HG03066 (cell line): ENCODE results near the gene TADA2A.
A peak's percentile ranks its signal among the peaks of the same experiment; 100 is the strongest.
"Not testable (repeated sequence)": the region's sequence is repeated elsewhere in the genome, so short reads cannot be mapped to it uniquely, and the experiment has no call there.

Experiments
- ATAC-seq: cut with Tn5 transposase; IDR thresholded peaks from one replicate; pipeline ENCODE4 v1.9.1; 2021; ENCODE audit warnings: low read depth; ENCODE audit not compliant: unreplicated experiment

TADA2A gene

DNA sequence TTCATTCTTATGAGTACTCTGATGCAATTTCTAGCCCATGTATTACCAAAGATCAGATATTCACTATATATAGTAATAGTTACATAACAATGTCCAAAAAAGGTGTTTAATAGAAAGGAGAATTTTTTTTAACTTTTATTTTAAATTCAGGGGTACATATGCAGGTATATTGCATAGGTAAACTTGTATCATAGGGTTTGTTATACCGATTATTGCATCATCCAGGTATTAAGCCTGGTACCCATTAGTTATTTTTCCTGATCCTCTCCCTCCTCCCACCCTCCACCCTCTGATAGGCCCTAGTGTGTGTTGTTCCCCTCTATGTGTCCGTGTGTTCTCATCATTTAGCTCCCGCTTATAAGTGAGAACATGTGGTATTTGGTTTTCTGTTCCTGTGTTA lies 51.1 kb downstream of the TADA2A start:
- ATAC-seq = not testable (repeated sequence)

DNA sequence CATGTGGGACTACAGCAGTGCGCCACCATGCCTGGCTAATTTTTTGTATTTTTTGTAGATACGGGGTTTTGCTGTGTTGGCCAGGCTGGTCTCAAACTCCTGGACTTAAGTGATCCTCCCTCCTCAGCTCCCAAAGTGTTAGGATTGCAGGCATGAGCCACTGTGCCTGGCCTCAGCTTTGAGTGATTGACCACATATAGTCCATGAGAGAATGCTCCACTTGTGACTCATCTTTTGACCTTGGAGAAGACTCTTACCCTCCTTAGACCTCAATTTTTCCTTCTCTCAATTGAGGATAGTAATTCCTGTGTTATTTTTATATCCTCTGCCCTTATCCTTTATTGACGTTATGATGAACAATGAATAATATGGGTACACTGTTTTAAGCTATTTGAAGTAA lies 52.1 kb downstream of the TADA2A start:
- ATAC-seq = no peak

DNA sequence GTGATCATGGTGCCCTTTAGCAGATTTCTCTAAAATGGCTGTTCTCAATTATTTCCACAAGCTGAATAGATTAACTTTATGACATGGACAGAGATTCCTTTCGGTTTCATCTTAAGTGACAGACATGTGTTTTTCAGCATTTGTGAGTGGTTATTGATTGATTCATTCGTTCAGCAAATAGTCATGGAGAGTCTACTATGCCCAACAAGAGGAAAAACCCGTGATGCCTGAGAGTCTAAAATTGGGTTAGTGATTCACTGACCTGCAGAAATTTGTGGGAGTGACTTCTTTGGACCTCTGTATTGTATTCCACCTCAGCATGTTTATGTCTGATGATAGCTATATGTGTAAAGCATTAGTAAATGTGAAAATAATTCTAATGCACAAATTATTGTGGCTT lies 55.0 kb downstream of the TADA2A start:
- no peak for ATAC-seq

DNA sequence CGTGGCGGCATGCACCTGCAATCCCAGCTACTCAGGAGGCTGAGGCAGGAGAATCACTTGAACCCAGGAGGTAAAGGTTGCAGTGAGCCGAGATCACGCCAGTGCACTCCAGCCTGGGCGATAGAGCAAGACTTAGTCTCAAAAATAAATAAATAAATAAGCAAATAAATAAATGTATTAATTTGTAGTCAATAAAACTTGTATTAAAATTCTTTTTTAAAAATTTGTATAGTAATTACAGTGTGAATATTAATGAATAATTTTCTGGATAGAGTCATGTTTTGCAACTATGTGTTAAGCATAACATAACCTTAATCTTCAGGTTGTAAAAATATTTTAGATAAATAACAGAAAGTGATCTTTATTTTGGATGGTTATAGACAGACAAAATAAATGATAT lies 55.8 kb downstream of the TADA2A start:
- no peak for ATAC-seq

DNA sequence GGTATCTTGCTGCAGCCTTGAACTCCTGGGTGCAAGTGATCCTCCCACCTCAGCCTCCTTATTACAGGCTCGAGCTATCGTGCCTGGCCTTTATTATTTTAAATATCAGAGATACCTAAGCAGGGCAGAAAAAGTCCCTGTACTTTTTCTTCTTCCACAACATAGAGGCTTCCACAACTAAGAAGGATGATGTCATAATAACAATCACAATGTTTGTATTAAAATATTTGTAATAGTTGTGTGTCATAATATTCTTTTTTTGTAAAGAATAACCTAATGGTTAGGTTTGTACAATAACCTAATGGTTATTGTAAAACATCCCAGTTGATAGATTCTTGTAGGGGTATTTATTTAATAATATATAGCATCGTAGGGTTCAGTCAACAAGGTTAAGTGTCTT lies 56.4 kb downstream of the TADA2A start:
- ATAC-seq = no peak

DNA sequence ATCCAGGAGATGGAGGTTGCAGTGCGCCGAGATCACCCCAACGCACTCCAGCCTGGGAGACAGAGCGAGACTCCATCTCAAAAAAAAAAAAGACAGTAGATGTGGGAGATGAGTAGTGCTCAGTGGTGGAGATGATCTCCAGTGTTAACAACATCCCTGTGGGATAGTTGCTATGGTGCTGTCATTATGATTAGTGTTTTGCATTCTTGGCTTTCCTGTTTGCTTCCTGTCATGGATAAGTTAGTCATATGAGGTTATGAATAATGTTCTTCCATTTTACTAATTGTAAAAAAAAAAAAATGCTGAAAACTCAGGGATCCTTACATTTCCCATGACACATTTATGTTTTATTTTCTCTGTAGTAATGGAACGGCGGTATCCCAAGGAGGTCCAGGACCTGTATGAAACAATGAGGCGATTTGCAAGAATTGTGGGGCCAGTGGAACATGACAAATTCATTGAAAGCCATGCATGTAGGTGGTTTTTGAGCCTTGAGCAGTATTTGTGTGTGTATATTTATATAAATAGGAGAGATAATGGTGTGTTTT lies 58.5 kb downstream of the TADA2A start:
- ATAC-seq = no peak

DNA sequence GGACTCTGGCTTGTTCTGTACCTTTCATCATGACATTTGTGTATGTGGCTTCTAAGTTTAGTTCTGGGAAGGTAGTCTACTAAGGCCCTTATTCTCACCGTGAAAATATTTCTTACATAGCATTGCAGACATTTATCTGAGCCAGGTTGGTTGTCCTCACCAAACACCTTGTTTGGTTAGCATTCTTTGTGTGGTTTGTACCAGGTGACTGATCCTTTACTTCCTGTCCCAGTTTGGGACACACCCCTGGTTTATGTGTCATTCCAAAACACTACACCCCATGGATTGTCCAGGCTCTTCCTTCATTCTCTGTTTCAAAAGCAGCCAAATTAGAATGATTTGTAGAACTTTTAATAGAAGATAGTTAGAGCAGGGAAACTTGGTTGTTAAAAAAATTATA lies 59.8 kb downstream of the TADA2A start:
- no peak for ATAC-seq

DNA sequence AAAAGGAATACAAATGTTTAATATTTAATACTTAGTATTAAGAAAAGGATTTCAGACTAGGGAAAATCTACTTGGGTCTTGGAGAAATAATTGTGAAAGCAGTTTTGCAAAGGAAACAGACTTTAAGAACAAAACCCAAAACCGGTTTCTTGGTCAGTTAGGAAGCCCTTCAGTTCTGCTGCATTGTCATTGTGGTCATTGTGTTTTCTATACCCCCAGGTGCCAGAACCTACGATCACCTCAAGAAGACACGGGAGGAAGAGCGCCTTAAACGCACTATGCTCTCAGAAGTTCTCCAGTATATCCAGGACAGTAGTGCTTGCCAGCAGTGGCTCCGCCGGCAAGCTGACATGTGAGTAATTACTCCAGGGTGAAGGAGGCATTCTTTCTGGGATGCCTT lies 63.5 kb downstream of the TADA2A start:
- no peak for ATAC-seq

DNA sequence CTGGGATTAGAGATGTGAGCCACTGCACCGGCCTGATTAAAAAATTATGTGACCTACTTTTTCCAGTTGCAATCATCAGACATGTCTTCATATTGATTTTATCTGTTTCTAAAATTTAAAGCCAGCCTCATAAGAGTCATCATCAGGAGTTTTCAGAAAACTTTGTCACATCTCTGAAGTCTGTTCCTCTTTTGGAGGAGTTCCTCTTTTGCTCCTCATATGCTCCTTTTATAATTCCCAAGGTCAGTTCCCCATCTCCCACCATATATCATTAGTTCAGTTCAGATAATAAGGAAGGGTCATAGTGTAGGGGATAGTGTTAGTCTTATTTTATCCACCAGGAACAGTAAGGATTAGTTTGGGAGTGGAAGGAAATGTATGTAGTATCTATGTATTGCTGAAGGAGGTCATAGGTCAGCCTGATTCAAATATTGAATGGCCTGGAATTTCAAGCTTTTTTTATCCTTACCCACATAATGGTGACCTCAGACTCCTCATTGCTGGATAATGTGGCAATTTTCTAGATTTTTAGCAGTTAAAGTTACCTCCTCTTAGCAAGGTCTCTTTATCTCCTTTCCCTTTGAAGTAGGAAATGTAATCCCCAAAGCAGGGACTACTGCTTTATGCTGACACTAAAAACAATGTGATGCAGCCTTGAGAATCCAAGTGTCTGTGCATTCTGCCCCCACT lies 69.2 kb downstream of the TADA2A start:
- ATAC-seq = no peak

DNA sequence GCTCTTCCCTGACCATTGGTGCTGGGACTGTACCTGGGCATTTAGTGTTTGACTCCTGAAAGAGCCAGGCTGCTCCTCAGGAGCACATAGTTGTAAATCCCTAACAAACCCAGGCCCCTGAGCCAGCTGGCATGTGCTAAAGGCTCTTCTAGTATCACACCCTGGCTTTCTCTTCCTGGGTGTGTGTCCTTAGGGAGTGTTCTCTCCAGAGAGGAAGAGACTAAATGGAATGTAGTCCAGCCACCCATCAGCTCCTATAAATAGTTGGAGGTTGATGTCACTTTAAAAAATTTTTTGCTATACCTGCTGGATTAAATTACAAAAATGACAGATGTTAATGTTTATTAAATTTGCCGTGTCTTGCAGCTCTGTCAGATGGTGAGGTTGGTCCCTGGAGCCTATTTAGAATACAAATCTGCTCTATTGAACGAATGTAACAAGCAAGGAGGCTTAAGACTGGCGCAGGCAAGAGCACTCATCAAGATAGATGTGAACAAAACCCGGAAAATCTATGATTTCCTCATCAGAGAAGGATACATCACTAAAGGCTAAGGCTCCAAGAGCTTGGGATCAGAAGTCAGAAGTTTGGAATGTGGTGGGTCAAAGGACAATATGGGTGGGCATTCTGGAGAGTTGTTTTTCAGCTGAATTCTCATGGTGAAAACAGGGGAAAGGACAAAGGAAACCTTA lies 69.9 kb downstream of the TADA2A start:
- no peak for ATAC-seq

DNA sequence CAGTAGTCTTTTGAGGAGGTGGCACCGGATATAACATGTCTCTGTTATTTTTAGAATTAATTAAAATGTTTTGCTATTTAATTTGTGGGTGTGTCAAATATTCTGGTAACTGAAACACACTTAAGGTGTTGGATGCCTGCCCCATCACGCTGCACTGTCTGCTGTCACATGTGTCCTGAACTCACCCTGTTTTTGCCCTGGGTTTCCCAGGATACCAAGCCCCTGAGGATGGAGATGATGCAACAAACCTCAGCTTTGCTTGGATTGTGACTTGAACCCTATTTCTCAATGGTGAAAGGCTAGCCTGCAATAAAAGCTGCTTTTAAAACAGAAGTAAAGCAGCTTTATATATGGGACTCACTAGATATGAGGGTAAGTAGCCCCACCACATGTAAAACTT lies 71.5 kb downstream of the TADA2A start:
- no peak for ATAC-seq

DNA sequence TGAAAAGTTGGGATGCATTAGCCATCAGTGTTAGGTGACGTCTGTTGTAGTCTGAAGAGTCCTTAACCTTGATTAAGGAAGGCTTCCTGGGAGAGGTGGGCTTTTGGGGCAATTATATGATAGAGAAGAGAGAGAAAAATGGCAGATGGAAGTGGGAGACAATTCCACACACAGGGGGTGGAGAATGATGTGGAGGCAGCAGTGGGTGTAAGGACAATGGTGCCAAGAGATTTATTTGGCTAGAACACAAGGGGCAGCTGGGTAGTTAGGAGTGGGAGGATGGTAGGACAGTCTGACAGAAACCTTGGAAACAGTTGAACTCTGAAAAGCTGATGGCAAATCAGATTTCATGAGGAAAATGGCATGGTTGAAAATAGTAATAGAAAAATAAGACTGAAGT lies 72.3 kb downstream of the TADA2A start:
- ATAC-seq = no peak

DNA sequence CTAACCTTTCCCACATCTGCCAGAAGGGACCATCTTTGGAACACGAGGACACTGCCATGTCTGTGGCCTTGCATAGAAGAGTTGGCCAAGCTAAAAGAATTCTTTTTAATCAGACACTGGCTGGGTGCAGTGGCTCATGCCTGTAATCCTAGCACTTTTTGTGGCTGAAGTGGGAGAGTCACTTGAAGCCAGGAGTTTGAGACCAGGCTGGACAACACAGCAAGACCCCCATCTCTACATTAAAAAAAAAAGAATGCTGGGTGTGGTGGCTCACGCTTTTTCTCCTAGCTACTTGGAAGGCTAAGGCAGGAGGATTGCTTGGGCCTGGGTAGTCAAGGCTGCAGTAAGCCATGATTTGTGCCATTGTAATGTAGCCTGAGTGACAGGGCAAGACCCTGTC lies 73.7 kb downstream of the TADA2A start:
- no peak for ATAC-seq

DNA sequence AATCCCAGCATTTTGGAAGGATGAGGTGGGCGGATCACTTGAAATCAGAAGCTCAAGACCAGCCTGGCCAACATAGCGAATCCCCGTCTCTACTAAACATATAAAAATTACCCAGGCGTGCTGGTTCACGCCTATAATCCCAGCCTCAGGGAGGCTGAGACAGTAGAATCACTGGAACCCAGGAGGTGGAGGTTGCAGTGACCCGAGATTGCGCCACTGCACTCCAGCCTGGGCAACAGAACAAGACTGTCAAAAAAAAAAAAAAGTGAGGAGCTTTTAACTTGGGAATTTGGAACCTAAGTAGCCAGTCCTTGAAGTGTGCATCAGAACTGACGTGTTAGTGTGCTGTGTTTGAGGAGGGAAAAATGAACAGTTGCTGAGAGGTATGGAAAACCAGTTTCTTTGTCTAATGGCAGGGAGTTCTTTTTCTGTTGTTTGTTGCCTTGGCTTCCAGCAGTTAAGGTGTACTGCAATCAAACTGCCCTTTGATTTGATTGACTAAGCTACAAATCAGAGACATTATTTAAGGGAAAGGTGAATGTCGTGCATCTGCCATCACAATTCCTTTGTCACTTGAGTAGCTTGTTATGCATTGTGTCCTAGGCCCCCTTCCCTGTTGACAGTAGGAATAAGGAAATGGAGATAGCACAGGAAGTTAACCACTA lies 74.4 kb downstream of the TADA2A start:
- no peak for ATAC-seq

DNA sequence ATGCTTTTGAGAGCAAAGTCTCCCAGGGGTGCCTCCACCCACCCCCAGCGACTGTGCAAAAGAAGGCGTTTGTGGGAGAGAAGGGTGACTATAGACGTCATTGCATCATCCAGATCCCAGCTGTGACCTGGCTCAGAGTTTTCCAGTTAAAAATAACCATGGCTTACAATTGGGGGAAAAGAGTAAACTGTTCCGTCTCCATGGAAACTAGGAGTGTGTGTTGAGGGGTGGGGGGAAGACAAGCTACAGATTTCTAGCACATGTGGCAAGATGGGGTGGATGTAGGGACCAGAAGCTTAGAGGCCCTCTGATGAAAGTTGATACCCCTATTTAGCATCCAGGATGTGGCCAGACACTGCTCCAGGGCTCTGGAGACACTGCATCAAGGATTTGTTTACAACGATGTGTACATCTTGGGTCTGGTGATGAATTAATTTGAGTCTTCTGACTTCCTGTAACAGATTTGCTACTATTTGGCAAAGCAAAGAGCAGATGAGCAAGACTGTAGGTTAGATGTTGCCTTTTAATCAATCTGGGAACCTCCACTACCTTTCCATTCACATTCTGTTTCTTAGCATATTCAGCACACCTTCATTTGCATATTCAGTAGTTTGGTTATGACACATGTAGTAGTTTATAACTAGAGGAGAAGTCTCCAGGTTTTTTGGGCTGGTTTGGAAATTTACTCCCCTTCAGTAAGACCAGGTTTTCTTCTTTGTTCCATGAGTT lies 76.8 kb downstream of the TADA2A start:
- ATAC-seq = no peak

DNA sequence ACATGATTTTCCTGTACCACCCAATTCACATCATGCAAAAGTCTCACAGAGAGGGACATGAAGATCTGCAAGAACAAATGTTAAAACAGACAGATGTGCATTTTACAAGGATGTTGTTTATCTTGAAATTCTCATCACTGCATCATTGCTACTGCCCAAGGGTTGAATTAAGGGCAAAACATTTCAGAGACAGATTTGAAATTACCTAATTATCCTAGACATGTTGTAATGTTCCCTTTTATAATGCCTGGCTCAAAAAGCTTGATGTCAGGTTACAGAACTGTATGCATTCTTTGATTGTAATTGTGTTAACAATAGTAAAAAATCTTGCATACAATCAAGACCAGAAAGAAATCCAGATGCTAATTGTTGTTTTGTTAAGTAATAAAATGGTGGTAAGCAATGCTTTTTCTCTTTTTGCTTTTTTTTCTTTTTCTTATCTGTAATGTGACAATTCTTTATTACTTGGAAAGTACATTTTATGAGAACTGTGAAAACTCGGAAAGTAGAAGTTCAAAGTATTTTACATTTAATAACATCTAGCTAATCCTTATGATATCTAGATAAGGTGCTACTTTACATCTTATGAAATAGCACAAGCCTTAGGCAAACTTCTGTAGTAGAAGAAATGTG lies 79.4 kb downstream of the TADA2A start:
- no peak for ATAC-seq

DNA sequence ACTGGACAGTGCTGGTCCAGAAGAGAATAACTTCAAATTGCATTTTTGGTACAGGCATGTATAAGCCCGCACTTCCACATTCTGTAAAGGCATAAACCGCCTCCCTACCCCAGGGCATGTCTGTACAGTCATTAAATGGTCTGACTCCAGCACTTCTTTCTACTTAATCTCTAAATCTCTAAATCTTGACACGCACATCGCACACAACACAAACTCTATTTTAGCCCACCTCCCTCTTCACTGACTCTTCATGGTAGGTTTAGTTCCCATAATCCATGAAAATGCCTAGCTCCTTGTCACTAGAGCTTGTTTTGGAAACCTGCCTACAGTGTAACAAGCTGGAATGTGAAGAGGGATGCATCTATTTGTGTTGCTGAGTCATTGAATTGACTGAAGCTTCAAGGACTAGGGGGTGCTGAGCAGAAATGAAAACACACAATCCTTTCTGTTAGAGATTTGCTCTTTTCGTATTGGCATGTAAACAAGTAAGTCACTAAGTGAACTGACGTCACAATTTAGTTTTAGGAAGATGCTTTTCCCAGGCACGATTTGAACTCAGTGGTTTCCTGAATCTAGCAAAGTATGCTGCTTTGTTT lies 81.4 kb downstream of the TADA2A start:
- ATAC-seq = no peak

DNA sequence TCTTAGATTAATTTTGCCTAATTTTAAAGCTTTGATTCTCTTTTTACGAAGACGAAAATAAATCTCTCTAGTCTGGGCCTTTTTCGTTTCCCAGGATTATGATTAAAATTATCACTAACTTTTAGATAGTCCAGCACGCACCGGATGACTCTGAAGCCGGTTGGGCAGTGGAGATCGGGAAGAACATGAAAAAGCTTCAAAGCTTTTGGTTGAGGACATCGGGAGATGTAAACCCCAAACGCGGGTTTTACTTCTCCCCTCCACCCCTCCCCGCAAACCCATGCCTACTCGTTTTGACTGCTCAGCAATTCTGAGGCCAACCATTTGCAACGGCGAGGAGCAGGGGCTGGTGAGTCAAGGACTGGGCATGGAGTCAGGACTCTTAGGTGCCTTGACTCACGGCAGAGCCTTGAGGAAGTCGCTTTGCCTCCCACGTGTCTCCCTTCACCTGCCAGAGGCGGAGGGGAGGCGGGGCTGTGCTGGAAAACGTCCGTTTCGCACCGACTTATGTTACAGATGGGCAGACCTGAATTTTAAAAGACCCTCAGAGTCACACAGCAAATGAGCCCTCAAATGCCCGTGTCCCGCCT lies 82.0 kb downstream of the TADA2A start:
- ATAC-seq = no peak

DNA sequence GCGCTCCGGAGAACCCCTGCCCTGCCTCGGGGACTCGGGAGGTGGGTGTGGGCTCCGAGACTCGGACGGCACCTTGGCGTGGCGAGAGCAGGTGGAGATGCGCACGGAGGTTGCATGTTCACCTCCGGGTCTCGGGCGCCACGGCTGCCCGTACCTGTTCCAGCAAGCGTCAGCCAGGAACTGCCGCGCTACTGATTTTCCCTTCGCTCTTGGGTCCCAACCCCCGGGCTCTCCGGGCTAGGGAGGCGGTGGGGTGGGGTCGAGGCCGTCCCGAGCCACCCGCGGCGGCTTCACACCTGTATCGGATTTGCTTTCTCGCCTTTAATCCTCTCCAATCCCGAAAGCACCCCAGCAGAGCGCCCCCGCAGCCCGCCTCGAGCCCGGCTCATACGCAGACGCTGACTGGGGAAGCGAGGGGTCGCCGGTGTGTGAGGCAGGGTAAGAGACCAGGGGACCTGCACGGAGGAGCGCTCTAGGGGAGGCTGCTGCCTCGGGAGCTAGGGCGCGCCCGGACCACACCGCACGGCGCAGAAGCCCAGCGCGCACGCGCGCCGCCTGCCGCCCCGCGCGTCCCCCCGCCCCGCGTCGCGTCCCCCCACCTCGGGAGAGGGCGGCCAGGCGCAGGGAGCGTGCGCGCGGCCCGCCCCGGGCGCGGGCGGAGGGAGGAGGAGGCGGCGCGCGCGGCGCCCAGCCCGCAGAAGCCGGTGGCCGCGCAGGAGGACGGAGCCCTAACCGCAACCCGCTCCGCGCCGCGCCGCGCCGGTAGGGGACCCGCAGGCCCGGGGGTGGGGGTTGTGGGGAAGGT lies 82.7 kb downstream of the TADA2A start, which contains the start of gene DUSP14:
DUSP14 (plus strand) TSS at position 695 of the 805 bp plus-strand sequence. CDS start 22,382 bp downstream, outside the sequence.
- ATAC-seq = peak; percentile 65
